Fibroblast of lung (primary cell): Measurements from ENCODE around the gene PIGM.

Experiments used
- CTCF ChIP-seq, 2 donors: IDR thresholded peaks in 1 of 2; conservative IDR thresholded peaks in 1 of 2; 1 replicate in 1 of 2; 2 replicates in 1 of 2; pipeline ENCODE4 v1.5.1; 2011 to 2012; ENCODE audit warnings: low read length in 2 of 2, control low read depth in 1 of 2, inconsistent platforms in 1 of 2, low read depth in 1 of 2, mild to moderate bottlenecking in 1 of 2
- EZH2 ChIP-seq: IDR thresholded peaks from 2 replicates; pipeline ENCODE4 v1.5.1; 2012; ENCODE audit warnings: low read length, control low read depth, mild to moderate bottlenecking; ENCODE audit errors: missing control alignments

- no peak for TF ChIP-seq CTCF (conservative IDR thresholded peaks at IDR 0.05 in 1 of 2, IDR thresholded peaks at IDR 0.05 in 1 of 2; ENCODE audit: low read depth in 1 of 2, low read length in 2 of 2)
- TF ChIP-seq EZH2, result no peak
Observed at GRCh38 chr1:160020196-160020595, 11.6 kb downstream of the PIGM start.
